Skeletal muscle cell (primary cell): ENCODE results near the gene SETBP1.

Experiments
- DNase-seq: peaks from one replicate; pipeline ENCODE4 v3.0.0-alpha.2; 2010; ENCODE audit warnings: low read depth
- H3K4me3 ChIP-seq: 2 replicates; pipeline ENCODE4 v1.5.1; 2011; ENCODE audit warnings: low read depth, mild to moderate bottlenecking, control low read depth, low read length, moderate library complexity

The SETBP1 gene

DNA sequence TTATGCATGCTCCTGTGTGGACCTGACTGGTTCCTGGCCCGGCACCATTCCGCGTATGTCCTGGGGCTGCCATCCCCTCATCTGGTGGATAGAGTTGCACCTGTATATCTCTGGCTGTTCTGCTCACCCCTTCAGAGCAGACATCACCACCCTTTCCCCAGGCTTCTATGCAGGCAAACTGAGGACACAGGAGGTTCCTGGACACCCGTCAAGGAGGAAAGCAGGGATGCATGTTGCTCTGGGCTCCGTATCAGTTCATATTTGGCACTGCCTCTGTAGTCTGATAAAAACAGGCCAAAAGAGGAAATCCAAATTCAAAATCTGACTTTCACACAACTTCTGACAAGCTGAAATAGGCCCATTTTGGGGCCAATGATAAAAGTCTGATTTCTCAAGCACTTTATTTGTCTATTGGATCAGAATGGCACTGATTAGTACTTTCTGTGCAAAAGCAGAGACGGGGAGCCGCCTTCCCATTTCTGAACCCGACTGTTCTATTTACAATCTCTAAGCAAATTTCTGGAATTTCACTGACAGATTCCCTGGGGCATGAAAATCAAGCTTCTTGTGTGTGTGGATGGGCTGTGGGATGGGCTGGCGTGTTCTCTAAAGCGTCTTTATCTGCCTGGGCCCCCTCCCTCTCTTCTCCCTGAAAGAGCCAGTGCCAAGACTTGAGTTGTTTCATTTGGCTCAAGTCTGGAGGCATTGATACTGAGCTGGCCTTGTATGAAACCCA is 96.9 kb downstream of the SETBP1 start:
- DNase-seq, result no peak
- no peak overlapping the region for H3K4me3 ChIP-seq

DNA sequence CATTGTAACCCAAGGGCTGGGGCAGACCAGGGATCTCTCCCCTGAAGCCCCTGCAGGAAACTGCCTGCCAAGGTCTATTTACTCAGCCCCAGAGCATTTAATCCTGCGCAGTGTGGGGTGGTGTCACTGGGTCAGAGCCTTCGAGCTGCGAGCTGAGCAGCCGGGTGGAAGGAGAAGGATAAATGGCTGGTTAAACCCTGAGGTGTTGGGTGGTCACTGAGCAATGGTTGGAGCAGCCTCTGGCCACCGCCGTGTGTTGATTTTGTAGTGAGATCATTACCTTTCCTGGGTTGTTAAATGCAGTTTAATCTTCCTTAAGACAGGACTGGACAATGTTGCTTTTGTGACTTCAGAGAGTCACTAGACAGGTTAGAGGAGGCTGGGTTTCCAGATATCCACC is 98.1 kb downstream of the SETBP1 start:
- no peak for DNase-seq
- H3K4me3 ChIP-seq, result no peak overlapping the region

DNA sequence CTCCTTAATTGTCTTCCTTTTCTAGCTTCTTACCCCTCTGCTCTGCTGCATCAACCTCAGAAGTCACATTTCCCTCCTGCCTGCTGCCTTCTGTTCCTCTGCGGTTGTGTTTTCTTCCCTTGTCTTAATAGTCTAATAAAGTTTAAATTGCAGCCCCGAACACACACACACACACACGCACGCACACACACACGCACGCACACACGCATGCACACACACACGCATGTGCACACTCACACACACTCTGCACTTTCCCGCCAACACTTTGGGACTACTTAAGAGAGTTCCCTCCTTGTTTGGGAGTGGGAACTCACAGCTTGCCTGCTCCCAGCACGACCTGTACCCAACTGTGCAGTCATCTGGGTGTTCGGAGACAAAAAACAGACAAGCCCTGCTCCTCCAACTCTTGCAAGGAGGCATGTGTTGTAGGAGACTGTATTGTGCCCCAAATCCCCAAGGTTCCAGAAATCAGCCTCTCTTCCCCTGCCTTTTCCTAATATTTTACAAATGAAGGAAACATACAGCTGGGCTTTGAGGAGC is 99.1 kb downstream of the SETBP1 start:
- DNase-seq, result no peak
- H3K4me3 ChIP-seq, result no peak overlapping the region

DNA sequence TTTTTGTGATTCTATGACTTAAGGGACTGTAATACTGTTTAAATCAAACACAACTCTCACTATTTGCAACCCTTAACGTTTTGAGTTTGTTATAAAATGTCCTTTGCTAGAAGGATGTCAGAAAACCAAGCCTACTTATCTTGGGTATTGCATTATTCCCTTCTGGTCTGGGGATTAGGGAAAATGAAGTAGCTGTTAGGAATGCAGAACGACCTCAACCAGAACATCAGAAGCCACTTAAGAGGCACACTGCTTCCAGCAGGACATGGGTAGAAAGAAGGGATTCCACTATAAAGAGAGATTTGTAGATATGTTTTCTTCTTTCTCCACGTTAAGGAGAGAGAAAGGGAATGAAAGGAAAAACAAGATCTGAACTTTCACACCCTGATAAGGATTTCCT is 101.2 kb downstream of the SETBP1 start:
- DNase-seq, result peak; percentile 77
- H3K4me3 ChIP-seq, result no peak overlapping the region

DNA sequence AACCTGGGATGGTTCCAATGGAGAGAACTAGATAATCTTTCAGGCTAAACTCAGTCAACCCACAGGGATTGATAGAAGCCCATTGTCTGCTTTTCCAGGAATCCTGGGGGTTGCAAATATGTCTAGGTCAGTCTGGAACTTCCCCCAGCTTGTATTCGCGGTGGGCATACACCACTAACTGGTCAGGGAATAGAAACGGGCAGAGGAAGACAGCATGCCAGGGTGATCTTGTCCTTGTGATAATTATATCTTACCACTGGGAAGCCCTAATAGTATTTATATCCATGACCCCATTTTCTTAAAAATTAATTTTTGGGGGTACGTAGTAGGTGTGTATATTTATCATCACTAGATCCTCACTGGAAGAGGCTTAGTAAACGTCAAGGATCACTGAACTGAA is 101.9 kb downstream of the SETBP1 start:
- H3K4me3 ChIP-seq, result no peak overlapping the region
- DNase-seq, result no peak

DNA sequence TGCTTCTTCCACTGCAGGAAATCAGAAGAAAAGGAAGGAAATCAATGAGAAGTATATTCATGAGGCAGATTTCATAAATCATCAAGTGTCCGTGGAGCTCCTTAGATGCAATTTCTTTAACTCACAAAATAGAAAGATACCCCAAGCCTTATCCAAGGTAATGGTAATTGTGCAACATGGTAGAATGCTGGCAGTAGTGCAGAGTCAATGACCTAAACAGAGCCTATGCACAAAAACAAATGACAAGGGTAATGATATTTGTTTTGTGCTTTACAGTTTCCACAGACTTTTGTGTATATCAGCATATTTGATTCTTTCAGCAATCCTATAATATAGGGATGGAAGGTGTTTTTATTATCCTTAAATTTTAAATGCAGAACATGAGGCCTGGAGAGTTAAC is 102.7 kb downstream of the SETBP1 start:
- H3K4me3 ChIP-seq, result no peak overlapping the region
- DNase-seq, result no peak

DNA sequence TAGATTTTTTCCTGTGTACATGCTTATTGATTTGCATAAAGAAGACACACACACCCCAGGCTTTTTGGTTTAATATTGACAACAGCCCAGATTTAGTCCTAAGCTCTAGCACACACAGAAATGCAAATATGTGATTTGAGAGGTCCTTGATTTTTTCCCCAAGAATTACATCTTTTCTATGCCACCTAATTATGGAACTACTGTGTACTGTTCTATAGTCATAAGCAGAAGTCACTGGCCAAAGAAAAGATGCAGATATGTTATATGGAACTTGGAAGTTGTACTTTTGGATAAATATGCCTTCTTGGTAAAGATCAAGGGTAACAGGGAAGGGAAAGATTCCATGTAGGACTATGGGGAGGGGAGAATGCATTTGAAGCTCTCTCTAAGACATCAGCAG is 105.6 kb downstream of the SETBP1 start:
- no peak overlapping the region for H3K4me3 ChIP-seq
- no peak for DNase-seq

DNA sequence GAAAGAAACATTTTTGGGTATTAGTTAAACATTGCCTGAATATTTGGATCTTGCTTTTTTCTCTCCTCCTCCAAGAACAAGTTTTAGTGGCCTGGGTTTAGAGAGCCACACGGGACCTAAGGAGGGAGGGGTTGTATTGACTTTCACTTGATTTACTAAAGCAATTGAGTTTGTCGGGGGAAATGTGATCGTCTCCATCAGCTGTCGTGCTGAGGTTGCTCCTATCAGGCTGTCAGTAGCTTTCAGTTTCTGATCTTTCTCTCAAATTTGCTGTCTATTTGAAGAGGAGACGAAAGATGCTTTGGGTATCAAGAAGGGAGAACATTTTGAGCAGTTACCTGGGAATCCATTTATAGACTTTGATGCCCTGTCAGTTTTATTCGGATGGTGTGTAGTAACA is 106.0 kb downstream of the SETBP1 start:
- no peak for DNase-seq
- H3K4me3 ChIP-seq, result no peak overlapping the region

DNA sequence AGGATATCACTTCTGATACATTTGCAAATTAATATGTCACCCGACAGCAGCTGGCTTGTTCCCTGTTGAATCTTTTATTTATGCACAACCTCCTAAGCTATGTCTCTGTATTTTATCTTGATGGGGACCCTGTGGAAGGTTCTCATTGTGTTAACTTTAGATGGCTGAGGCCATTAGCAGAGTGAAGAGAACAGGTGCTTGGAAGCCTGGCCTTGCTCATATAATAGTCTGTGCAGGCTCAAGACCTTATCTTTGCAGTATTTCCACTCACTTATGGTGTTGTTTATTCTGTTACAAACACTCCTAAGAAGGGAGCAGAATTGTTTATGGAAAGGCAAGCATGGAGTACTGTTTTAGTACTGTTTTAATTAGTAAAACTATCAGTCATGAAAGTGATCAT is 107.6 kb downstream of the SETBP1 start:
- no peak for DNase-seq

DNA sequence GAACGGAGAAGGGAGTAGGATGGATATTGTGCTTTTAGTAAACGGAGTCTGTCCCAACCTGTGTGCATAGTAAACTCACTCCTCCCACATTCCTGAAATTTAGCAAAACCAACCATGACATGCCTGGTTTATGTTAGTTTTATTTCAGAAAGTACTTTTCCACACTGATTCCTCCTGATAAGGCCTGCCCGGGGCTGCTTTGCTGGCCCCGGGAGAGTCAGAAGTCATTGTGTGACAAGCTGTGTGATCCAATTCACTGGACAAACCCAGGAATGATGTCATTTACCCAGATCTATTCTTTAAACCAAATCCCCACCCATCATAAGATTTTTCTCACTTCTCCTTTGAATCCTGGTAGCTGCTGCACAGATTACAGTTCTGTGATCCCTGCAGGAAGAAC is 109.0 kb downstream of the SETBP1 start:
- DNase-seq, result no peak
- no peak overlapping the region for H3K4me3 ChIP-seq

More for the DNA sequence above, 107.6 kb downstream of the SETBP1 start:
- no peak overlapping the region for H3K4me3 ChIP-seq

DNA sequence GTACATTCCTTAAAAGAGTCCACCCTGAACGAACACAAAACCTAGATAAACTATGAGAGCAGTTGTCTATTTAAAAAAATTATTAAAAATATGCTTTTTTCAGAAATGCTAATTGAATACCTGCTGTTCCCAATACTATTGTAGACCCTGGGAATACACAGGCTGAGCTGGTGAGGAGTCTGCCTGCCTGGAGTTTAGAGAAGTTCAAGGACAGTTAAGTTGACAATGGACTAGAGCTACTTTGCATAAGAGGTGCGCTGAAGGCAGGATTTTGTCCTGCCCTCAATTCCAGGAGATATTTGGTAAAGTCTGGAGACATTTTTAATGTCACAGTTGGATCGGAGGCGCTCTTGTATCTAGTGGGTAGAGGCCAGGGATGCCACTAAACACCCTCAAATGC is 110.2 kb downstream of the SETBP1 start:
- H3K4me3 ChIP-seq, result no peak overlapping the region
- DNase-seq, result no peak

DNA sequence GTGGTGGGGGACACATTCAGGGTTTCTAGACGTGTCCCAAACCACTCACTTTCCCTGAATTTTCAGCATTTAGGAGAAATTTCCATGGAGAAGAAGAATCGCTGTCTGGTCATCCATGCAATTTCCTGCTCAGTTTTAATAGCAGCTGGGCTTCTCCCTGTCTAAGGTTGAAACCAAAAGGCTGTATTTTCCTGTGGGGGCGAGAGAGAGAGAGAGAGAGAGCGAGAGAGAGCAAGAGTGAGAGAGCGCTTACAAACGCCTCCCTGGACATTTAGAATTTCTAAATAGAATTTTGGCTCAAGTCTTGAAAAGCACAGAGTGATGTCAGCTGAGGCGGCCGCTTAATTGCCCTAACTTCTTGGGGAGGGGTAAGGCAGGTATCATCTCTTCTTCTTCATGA is 110.8 kb downstream of the SETBP1 start:
- no peak overlapping the region for H3K4me3 ChIP-seq
- peak; percentile 46 for DNase-seq

DNA sequence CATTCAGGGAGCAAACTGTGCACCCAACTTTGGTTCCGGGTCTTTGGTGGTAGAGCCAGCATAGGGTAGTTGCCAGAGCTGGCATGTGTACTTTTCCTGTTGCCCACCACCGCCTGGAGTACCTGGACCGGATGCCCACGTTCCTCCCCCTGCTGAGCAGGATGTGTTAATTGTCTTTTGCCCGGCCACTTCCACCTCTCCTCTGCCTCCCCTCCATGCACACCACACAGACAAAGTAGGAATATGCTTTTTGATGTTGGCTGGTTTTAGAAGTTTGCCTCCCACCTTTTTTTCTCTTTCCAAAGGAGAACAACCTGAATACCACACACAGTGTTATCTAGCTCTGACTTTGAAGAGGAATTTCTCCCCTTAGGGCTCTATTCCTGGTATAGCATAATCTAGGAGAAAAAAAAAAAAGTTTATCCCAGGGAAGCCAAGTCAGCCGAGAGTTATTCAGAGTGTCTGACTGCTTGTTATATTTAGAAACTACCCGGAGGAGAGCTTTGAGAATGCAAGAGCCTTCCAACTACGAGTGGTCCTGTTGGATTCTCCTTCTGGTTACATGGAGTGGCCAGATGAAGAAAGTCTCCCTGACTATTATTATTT is 111.9 kb downstream of the SETBP1 start:
- DNase-seq, result no peak
- no peak overlapping the region for H3K4me3 ChIP-seq

DNA sequence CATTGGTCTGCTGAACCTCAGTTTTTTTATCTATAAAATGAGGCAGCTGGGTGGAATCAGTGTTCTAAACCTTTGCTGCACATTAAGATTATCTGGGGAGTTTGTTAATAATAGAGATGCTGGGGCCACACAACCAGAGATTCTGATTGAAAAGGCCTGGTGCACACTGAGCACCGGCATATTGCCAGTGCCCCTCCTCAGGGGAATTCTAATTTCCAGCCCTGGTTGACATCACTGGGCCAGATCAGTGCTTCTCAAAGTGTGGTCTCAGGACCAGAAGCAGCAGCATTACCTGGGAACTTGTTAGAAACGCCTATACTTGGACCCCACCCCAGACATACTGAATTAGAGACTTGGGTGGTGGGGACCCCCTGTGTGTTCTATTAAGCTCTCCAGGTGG is 112.5 kb downstream of the SETBP1 start:
- H3K4me3 ChIP-seq, result no peak overlapping the region
- no peak for DNase-seq

DNA sequence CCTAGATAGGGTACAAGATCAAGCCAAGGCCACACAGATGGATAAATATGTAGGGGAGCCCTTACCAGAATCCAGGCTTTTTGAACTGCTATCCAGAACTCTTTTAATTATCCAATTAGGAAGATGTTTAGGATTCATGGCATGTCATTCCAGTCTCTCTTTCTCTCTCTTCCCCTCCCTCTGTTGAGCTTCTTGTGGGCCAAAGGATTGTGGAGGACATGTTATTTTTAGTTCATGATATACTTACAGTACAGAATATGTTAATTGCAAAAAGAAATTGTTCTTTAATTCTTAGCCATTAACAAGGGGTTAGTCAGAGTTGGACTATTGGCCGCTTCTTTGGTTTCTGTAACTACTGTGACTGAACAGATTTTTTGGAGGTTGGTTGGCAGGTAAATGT is 113.0 kb downstream of the SETBP1 start:
- H3K4me3 ChIP-seq, result no peak overlapping the region

DNA sequence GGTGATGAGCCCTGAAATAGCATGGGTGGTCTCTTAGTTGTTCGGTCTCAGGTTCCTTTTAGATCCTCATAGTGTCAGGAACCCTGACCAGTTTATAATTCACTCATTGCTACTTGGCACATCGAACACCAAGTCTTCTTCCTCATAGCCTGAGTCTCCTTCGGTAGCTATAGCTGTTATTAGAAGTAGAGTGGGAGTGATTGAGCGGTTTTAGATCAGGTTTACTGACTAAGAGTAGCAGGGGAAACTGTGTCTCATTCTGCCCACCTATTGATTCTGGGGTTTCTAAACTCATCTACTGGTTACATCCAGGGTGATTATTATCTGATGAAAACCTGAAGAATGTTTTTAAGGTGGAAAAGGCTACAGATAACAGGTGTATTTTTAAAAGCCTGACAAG is 114.6 kb downstream of the SETBP1 start:
- no peak for DNase-seq

More for the DNA sequence above, 113.0 kb downstream of the SETBP1 start:
- no peak for DNase-seq

DNA sequence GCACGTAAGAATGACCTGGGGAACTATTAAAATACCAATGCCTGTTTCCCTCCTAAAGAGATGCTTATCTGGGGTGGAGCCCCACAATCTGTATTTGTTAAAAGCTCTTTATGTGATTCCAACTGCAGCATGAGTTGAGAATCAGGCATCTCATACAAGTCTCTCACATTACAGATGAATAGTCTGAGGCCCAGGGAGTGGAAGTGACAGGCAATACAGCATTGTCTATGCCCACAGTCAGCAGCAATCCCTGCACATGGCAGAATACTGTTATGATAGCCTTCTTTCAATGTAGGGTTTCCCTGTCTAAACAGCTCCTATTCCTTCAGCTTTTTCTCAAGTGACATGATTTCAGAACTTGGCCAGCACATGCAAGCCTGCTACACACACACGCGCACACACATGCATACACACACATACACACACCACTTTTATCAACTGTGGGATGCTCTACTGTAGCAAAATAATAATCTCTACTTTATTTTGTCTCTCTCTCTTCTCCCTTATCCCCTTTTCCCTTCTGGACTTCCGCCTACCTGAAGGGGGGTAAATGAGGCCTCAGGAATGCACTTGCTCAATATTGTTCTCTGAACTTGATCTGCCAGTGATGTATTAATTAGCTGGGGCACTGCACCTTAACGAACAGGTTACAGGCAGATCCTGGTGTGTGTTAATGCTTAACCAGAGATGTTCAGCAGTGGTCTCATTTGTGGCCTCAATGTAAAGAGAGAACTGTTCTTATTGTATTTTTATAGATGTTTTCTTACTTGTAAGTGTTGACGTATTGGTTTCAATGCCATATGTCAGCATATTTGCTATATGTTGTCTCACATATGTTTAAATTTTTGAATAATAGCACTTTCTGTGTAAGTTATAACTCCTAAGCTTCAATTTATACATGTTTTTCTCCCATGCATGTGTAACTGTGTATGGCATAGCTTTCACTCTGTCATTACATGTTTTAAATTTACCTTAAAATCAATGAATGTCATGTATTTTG is 116.0 kb downstream of the SETBP1 start:
- no peak overlapping the region for H3K4me3 ChIP-seq
- no peak for DNase-seq

More for the DNA sequence above, 114.6 kb downstream of the SETBP1 start:
- no peak overlapping the region for H3K4me3 ChIP-seq

DNA sequence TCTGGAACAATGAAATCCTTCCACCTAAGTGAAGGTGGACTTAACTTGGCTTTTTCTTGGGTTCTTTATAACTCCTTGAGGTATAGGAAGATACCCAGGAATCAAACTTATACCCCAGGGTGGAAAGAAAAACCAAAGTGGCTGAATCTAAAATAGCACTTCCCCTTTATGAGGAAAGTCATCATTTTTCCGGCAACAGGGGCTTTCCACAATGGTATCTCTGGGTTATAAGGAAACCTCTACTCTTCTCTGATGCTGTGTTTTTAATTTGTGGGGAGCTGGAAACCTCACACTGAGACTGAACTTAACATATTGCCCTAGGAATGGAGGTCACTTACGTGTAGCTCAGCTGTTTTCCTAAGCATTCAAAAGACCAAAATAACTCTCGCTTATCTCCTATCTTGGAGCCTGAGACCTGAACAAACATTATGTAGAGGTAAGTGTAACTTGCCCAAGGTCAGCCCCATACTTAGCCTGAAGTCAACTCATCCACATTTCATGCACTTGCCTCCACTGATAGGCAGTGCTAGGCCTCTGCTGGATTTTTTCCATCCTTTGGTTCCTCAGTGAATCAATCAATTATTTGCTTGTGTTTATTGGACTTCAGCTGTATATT is 117.9 kb downstream of the SETBP1 start:
- no peak for DNase-seq
- H3K4me3 ChIP-seq, result no peak overlapping the region

DNA sequence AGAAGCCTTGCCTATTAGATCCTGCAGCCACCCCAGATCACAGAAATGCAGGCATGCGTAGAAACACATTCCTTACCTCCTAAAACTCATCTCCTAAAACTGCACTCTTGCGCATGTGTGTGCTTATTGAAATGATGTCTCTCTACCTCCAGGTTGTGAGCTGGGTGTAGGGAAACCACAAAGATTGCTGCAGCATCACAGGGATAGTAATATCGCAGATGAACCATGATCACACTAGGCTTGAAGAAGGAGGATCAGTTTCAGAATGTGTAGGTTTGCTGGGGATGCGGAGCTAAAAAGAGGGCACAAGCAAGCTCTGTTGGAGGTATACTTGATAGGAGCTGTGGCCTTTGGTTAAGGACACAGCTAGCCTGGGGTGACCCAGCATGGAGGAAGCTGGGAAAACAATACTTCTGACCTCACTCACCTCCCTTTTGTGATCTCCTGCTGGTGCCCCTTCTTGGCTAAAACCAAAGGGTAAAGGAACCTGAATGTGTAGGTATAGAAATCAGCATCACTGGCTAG is 118.8 kb downstream of the SETBP1 start:
- DNase-seq, result no peak
- H3K4me3 ChIP-seq, result no peak overlapping the region
